Measurements from ENCODE around the gene WNT5A.

The WNT5A gene

GRCh38 chr3:55512571-55513343 is 25.7 kb upstream of the WNT5A start:
- no peak overlapping the region for H3K14ac ChIP-seq (ENCODE audit: low read length)
- H2AK5ac ChIP-seq (ENCODE audit: low read depth, low read length) = no peak overlapping the region
- no peaks in the 10 kb centered on the region for H3K79me1 ChIP-seq (ENCODE audit: low read depth, low read length)
- no peak overlapping the region for H2BK5ac ChIP-seq (ENCODE audit: low read length)
- no peak overlapping the region for H2BK12ac ChIP-seq (ENCODE audit: low read length)
- H3K9ac ChIP-seq (ENCODE audit: low read depth, low read length, poor library complexity) = no peak overlapping the region
- H3K4me1 ChIP-seq (ENCODE audit: control insufficient read depth in 2 of 2, insufficient read depth in 1 of 2, low read depth in 1 of 2, low read length in 2 of 2) = peaks cover 12 to 23% of the 10 kb centered on the region in 2 donors
- DNase-seq (ENCODE audit: low spot score) = no peak
- no peak overlapping the region for H4K91ac ChIP-seq (ENCODE audit: low read depth, low read length, poor library complexity)
- H3K9me3 ChIP-seq (replicated peaks in 1 of 2; ENCODE audit: control insufficient read depth in 2 of 2, insufficient read depth in 1 of 2, low read depth in 1 of 2, low read length in 2 of 2) = no peaks in the 10 kb centered on the region
- H2BK15ac ChIP-seq (ENCODE audit: low read length) = no peak overlapping the region
- no peak overlapping the region for H3K27ac ChIP-seq (replicated peaks; ENCODE audit: low read length)
- no peak overlapping the region for H4K8ac ChIP-seq (ENCODE audit: low read depth, low read length)
- no peak overlapping the region for H3K4ac ChIP-seq (ENCODE audit: low read length)
- H2BK120ac ChIP-seq (ENCODE audit: low read depth, low read length) = no peak overlapping the region
- no CpG with 5 or more reads among the region's 11 CpGs for WGBS, 2 donors (ENCODE audit: extremely low coverage in 2 of 2, insufficient read length in 2 of 2, insufficient replicate concordance in 1 of 2)
- H3K36me3 ChIP-seq (replicated peaks in 1 of 2; ENCODE audit: control insufficient read depth in 2 of 2, insufficient read depth in 2 of 2, low read length in 2 of 2) = no peaks in the 10 kb centered on the region
- no peaks in the 10 kb centered on the region for H3K27me3 ChIP-seq (ENCODE audit: control insufficient read depth in 3 of 3, insufficient read depth in 3 of 3, low read depth in 1 of 3, low read length in 3 of 3)
- peak overlapping the region; percentile 50 for H3K18ac ChIP-seq (ENCODE audit: low read length)
- H3K4me2 ChIP-seq (ENCODE audit: insufficient read depth, low read length, poor library complexity, severe bottlenecking) = no peak overlapping the region
- no peak overlapping the region for H3K4me3 ChIP-seq (ENCODE audit: low read length in 2 of 2)
- H2AFZ ChIP-seq (ENCODE audit: low read length) = peak overlapping the region; percentile 13
- H3K23ac ChIP-seq (ENCODE audit: low read depth, low read length, poor library complexity) = no peak overlapping the region

DNA sequence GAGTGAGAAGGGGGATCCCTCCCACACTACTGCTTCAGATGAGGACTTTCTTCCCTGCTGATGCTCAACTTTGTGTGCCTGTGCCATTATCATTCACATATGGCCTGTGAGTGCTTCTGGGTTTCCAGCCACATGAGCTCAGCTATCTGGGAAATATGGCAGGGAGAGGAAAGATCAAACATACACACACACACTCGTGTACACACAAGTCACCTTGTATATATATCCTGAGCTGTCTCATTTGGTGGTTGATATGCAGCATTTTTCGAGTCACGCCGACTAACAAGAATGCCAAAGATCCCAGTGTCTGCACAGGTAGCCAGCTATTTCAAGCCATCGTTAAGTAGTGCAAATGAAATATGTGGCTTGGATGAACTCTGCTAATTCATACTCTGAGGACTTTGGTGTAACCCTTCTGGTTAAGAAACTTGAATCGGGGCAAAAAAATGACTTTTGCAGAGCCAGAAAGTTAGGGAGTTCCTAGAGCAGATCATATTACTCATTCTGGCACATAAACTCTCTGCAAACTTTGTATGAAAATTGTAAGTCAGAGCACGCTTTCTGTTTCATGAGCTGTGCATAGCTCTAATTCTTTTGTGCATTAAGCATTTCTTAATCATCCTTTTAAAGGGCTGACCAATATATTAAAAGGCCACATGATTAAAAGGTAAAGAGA is 24.9 kb upstream of the WNT5A start:
- no peak overlapping the region for H3K4me3 ChIP-seq (ENCODE audit: low read length in 2 of 2)
- no peak overlapping the region for H2BK120ac ChIP-seq (ENCODE audit: low read depth, low read length)
- no peak overlapping the region for H3K27ac ChIP-seq (replicated peaks; ENCODE audit: low read length)
- no peak overlapping the region for H2BK12ac ChIP-seq (ENCODE audit: low read length)
- peak overlapping the region; percentile 44 for H3K18ac ChIP-seq (ENCODE audit: low read length)
- H2BK5ac ChIP-seq (ENCODE audit: low read length) = no peak overlapping the region
- no peaks in the 10 kb centered on the region for H3K9me3 ChIP-seq (replicated peaks in 1 of 2; ENCODE audit: control insufficient read depth in 2 of 2, insufficient read depth in 1 of 2, low read depth in 1 of 2, low read length in 2 of 2)
- no peaks in the 10 kb centered on the region for H3K27me3 ChIP-seq (ENCODE audit: control insufficient read depth in 3 of 3, insufficient read depth in 3 of 3, low read depth in 1 of 3, low read length in 3 of 3)
- H4K8ac ChIP-seq (ENCODE audit: low read depth, low read length) = no peak overlapping the region
- no peak overlapping the region for H2BK15ac ChIP-seq (ENCODE audit: low read length)
- H3K4me1 ChIP-seq (ENCODE audit: control insufficient read depth in 2 of 2, insufficient read depth in 1 of 2, low read depth in 1 of 2, low read length in 2 of 2) = peaks cover 12 to 23% of the 10 kb centered on the region in 2 donors
- no peak for DNase-seq (ENCODE audit: low spot score)
- H2AFZ ChIP-seq (ENCODE audit: low read length) = no peak overlapping the region
- H3K4me2 ChIP-seq (ENCODE audit: insufficient read depth, low read length, poor library complexity, severe bottlenecking) = no peak overlapping the region
- H2AK5ac ChIP-seq (ENCODE audit: low read depth, low read length) = no peak overlapping the region
- H4K91ac ChIP-seq (ENCODE audit: low read depth, low read length, poor library complexity) = no peak overlapping the region
- no CpG with 5 or more reads among the region's 7 CpGs for WGBS, 2 donors (ENCODE audit: extremely low coverage in 2 of 2, insufficient read length in 2 of 2, insufficient replicate concordance in 1 of 2)
- no peak overlapping the region for H3K23ac ChIP-seq (ENCODE audit: low read depth, low read length, poor library complexity)
- no peak overlapping the region for H3K9ac ChIP-seq (ENCODE audit: low read depth, low read length, poor library complexity)
- H3K79me1 ChIP-seq (ENCODE audit: low read depth, low read length) = no peaks in the 10 kb centered on the region
- no peak overlapping the region for H3K4ac ChIP-seq (ENCODE audit: low read length)
- no peak overlapping the region for H3K14ac ChIP-seq (ENCODE audit: low read length)
- no peaks in the 10 kb centered on the region for H3K36me3 ChIP-seq (replicated peaks in 1 of 2; ENCODE audit: control insufficient read depth in 2 of 2, insufficient read depth in 2 of 2, low read length in 2 of 2)

GRCh38 chr3:55508335-55508734 is 21.2 kb upstream of the WNT5A start:
- H3K23ac ChIP-seq (ENCODE audit: low read depth, low read length, poor library complexity) = no peak overlapping the region
- H3K4me2 ChIP-seq (ENCODE audit: insufficient read depth, low read length, poor library complexity, severe bottlenecking) = no peak overlapping the region
- H2BK15ac ChIP-seq (ENCODE audit: low read length) = no peak overlapping the region
- H3K4me3 ChIP-seq (ENCODE audit: low read length in 2 of 2) = no peak overlapping the region
- no peak overlapping the region for H2BK12ac ChIP-seq (ENCODE audit: low read length)
- no peak overlapping the region for H2AK5ac ChIP-seq (ENCODE audit: low read depth, low read length)
- H2BK120ac ChIP-seq (ENCODE audit: low read depth, low read length) = no peak overlapping the region
- H3K27me3 ChIP-seq (ENCODE audit: control insufficient read depth in 3 of 3, insufficient read depth in 3 of 3, low read depth in 1 of 3, low read length in 3 of 3) = no peaks in the 10 kb centered on the region
- no peak overlapping the region for H3K27ac ChIP-seq (replicated peaks; ENCODE audit: low read length)
- H3K14ac ChIP-seq (ENCODE audit: low read length) = no peak overlapping the region
- no peak overlapping the region for H2AFZ ChIP-seq (ENCODE audit: low read length)
- WGBS, 2 donors (ENCODE audit: extremely low coverage in 2 of 2, insufficient read length in 2 of 2, insufficient replicate concordance in 1 of 2) = no CpG with 5 or more reads among the region's 8 CpGs
- no peaks in the 10 kb centered on the region for H3K36me3 ChIP-seq (replicated peaks in 1 of 2; ENCODE audit: control insufficient read depth in 2 of 2, insufficient read depth in 2 of 2, low read length in 2 of 2)
- H3K9me3 ChIP-seq (replicated peaks in 1 of 2; ENCODE audit: control insufficient read depth in 2 of 2, insufficient read depth in 1 of 2, low read depth in 1 of 2, low read length in 2 of 2) = no peaks in the 10 kb centered on the region
- H4K91ac ChIP-seq (ENCODE audit: low read depth, low read length, poor library complexity) = no peak overlapping the region
- no peak for DNase-seq (ENCODE audit: low spot score)
- H3K9ac ChIP-seq (ENCODE audit: low read depth, low read length, poor library complexity) = no peak overlapping the region
- H3K18ac ChIP-seq (ENCODE audit: low read length) = no peak overlapping the region
- H4K8ac ChIP-seq (ENCODE audit: low read depth, low read length) = no peak overlapping the region
- H3K4me1 ChIP-seq (ENCODE audit: control insufficient read depth in 2 of 2, insufficient read depth in 1 of 2, low read depth in 1 of 2, low read length in 2 of 2) = peaks cover 12 to 18% of the 10 kb centered on the region in 2 donors
- H3K79me1 ChIP-seq (ENCODE audit: low read depth, low read length) = no peaks in the 10 kb centered on the region
- no peak overlapping the region for H2BK5ac ChIP-seq (ENCODE audit: low read length)
- H3K4ac ChIP-seq (ENCODE audit: low read length) = no peak overlapping the region

GRCh38 chr3:55507808-55508207 is 20.7 kb upstream of the WNT5A start:
- Histone ChIP-seq H3K18ac (ENCODE audit: low read length) (no peak overlapping the region), H3K27ac (replicated peaks; ENCODE audit: low read length) (no peak overlapping the region), H3K4me2 (ENCODE audit: insufficient read depth, low read length, poor library complexity, severe bottlenecking) (no peak overlapping the region), H2BK5ac (ENCODE audit: low read length) (no peak overlapping the region), H3K4me1 (ENCODE audit: control insufficient read depth in 2 of 2, insufficient read depth in 1 of 2, low read depth in 1 of 2, low read length in 2 of 2) (peaks cover 9 to 13% of the 10 kb centered on the region in 2 donors), H2AK5ac (ENCODE audit: low read depth, low read length) (no peak overlapping the region), H3K36me3 (replicated peaks in 1 of 2; ENCODE audit: control insufficient read depth in 2 of 2, insufficient read depth in 2 of 2, low read length in 2 of 2) (no peaks in the 10 kb centered on the region), H2BK120ac (ENCODE audit: low read depth, low read length) (no peak overlapping the region), H3K4ac (ENCODE audit: low read length) (no peak overlapping the region), H2BK12ac (ENCODE audit: low read length) (no peak overlapping the region), H2AFZ (ENCODE audit: low read length) (no peak overlapping the region), H3K27me3 (ENCODE audit: control insufficient read depth in 3 of 3, insufficient read depth in 3 of 3, low read depth in 1 of 3, low read length in 3 of 3) (no peaks in the 10 kb centered on the region), H3K23ac (ENCODE audit: low read depth, low read length, poor library complexity) (no peak overlapping the region), H3K14ac (ENCODE audit: low read length) (no peak overlapping the region), H3K9me3 (replicated peaks in 1 of 2; ENCODE audit: control insufficient read depth in 2 of 2, insufficient read depth in 1 of 2, low read depth in 1 of 2, low read length in 2 of 2) (no peaks in the 10 kb centered on the region), H2BK15ac (ENCODE audit: low read length) (no peak overlapping the region), H3K79me1 (ENCODE audit: low read depth, low read length) (no peaks in the 10 kb centered on the region), H4K8ac (ENCODE audit: low read depth, low read length) (no peak overlapping the region), H3K9ac (ENCODE audit: low read depth, low read length, poor library complexity) (no peak overlapping the region), H3K4me3 (ENCODE audit: low read length in 2 of 2) (no peak overlapping the region), H4K91ac (ENCODE audit: low read depth, low read length, poor library complexity) (no peak overlapping the region)
- no peak for DNase-seq (ENCODE audit: low spot score)
- no CpG with 5 or more reads among the region's 1 CpG for WGBS, 2 donors (ENCODE audit: extremely low coverage in 2 of 2, insufficient read length in 2 of 2, insufficient replicate concordance in 1 of 2)

Measured in neuronal stem cell (in vitro differentiated cells).